HEK293 (cell line): Measurements from ENCODE around the gene TMEM181.

Source experiments
- BCL6B ChIP-seq: fragments of 450-650 bp; formaldehyde crosslinking; IDR thresholded peaks from 2 replicates; pipeline ENCODE4 v1.5.1; 2017; ENCODE audit warnings: missing biosample characterization, missing genetic modification characterization
- GFI1B ChIP-seq: fragments of 450-650 bp; formaldehyde crosslinking; IDR thresholded peaks from 2 replicates; pipeline ENCODE4 v1.5.1; 2016; ENCODE audit warnings: missing biosample characterization, missing genetic modification characterization
- GLI2 ChIP-seq: fragments of 450-650 bp; formaldehyde crosslinking; IDR thresholded peaks from 2 replicates; pipeline ENCODE4; 2017; ENCODE audit warnings: missing biosample characterization, missing genetic modification characterization, low read depth, borderline replicate concordance
- HOXA7 ChIP-seq: sonication (generic); formaldehyde crosslinking; IDR thresholded peaks from 2 replicates; pipeline ENCODE4 v1.8.1; 2022; ENCODE audit warnings: missing genetic modification reagents, borderline replicate concordance
- HOXC10 ChIP-seq: sonication (generic); formaldehyde crosslinking; IDR thresholded peaks from 2 replicates; pipeline ENCODE4 v1.8.1; 2023; ENCODE audit warnings: mild to moderate bottlenecking, missing genetic modification reagents
- PBX3 ChIP-seq: sonication (generic); formaldehyde crosslinking; IDR thresholded peaks from 2 replicates; pipeline ENCODE4 v1.8.1; 2022; ENCODE audit warnings: mild to moderate bottlenecking, moderate library complexity, missing genetic modification reagents
- PRDM1 ChIP-seq: fragments of 450-650 bp; formaldehyde crosslinking; IDR thresholded peaks from 2 replicates; pipeline ENCODE4; 2016; ENCODE audit warnings: missing biosample characterization, missing genetic modification characterization
- REPIN1 ChIP-seq: fragments of 450-650 bp; formaldehyde crosslinking; IDR thresholded peaks from 2 replicates; pipeline ENCODE4 v1.5.1; 2017; ENCODE audit warnings: missing biosample characterization, missing genetic modification characterization, low read depth
- TCF7L2 ChIP-seq: IDR thresholded peaks from 2 replicates; pipeline ENCODE4 v1.6.1; 2011; ENCODE audit warnings: low read depth, mild to moderate bottlenecking, inconsistent platforms, low read length, moderate library complexity, borderline replicate concordance
- TRIM28 ChIP-seq: IDR thresholded peaks from 2 replicates; pipeline ENCODE4 v1.6.1; 2011; ENCODE audit warnings: low read length, control low read depth, borderline replicate concordance
- ZBTB20 ChIP-seq: fragments of 450-650 bp; formaldehyde crosslinking; IDR thresholded peaks from 2 replicates; pipeline ENCODE4 v1.5.1; 2016; ENCODE audit warnings: missing biosample characterization, missing genetic modification characterization
- ZBTB48 ChIP-seq: fragments of 450-650 bp; formaldehyde crosslinking; IDR thresholded peaks from 2 replicates; pipeline ENCODE4 v1.5.1; 2016; ENCODE audit warnings: missing biosample characterization, missing genetic modification characterization
- ZFP41 ChIP-seq: fragments of 450-650 bp; formaldehyde crosslinking; IDR thresholded peaks from 2 replicates; pipeline ENCODE4 v1.5.1; 2016; ENCODE audit warnings: missing biosample characterization, missing genetic modification characterization, borderline replicate concordance
- ZNF138 ChIP-seq: fragments of 450-650 bp; formaldehyde crosslinking; IDR thresholded peaks from 2 replicates; pipeline ENCODE4 v1.5.1; 2016; ENCODE audit warnings: missing biosample characterization, missing genetic modification characterization, borderline replicate concordance
- ZNF146 ChIP-seq: fragments of 450-650 bp; formaldehyde crosslinking; IDR thresholded peaks from 2 replicates; pipeline ENCODE4 v1.5.1; 2016; ENCODE audit warnings: missing biosample characterization, missing genetic modification characterization
- ZNF211 ChIP-seq: fragments of 450-650 bp; formaldehyde crosslinking; IDR thresholded peaks from 2 replicates; pipeline ENCODE4 v1.5.1; 2016; ENCODE audit warnings: low read depth, missing biosample characterization, missing genetic modification characterization
- ZNF426 ChIP-seq: fragments of 450-650 bp; formaldehyde crosslinking; IDR thresholded peaks from 2 replicates; pipeline ENCODE4 v1.5.1; 2017; ENCODE audit warnings: missing biosample characterization, missing genetic modification characterization, mild to moderate bottlenecking, inconsistent platforms, moderate library complexity
- ZNF514 ChIP-seq: fragments of 450-650 bp; formaldehyde crosslinking; IDR thresholded peaks from 2 replicates; pipeline ENCODE4 v1.5.1; 2016; ENCODE audit warnings: missing biosample characterization, missing genetic modification characterization
- ZNF555 ChIP-seq: fragments of 450-650 bp; formaldehyde crosslinking; conservative IDR thresholded peaks from 2 replicates; pipeline ENCODE4 v1.5.1; 2017; ENCODE audit warnings: missing biosample characterization, mild to moderate bottlenecking, missing genetic modification characterization, inconsistent platforms
- ZNF558 ChIP-seq: fragments of 450-650 bp; formaldehyde crosslinking; IDR thresholded peaks from 2 replicates; pipeline ENCODE4 v1.5.1; 2016; ENCODE audit warnings: missing biosample characterization, missing genetic modification characterization
- ZNF580 ChIP-seq: fragments of 450-650 bp; formaldehyde crosslinking; IDR thresholded peaks from 2 replicates; pipeline ENCODE4 v1.5.1; 2016; ENCODE audit warnings: missing biosample characterization, missing genetic modification characterization
- ZNF76 ChIP-seq: fragments of 450-650 bp; formaldehyde crosslinking; IDR thresholded peaks from 2 replicates; pipeline ENCODE4; 2016; ENCODE audit warnings: low read depth, missing biosample characterization, missing genetic modification characterization, borderline replicate concordance
- ZNF776 ChIP-seq: fragments of 450-650 bp; formaldehyde crosslinking; IDR thresholded peaks from 2 replicates; pipeline ENCODE4 v1.5.0; 2017; ENCODE audit warnings: missing biosample characterization, missing genetic modification characterization, borderline replicate concordance
- TF ChIP-seq, protein P1 (sequence below): fragments of 450-650 bp; formaldehyde crosslinking; IDR thresholded peaks from 2 replicates; pipeline ENCODE4 v1.5.0; 2017; ENCODE audit warnings: missing biosample characterization, missing genetic modification characterization, borderline replicate concordance
- TF ChIP-seq, protein P2 (sequence below): fragments of 450-650 bp; formaldehyde crosslinking; IDR thresholded peaks from 2 replicates; pipeline ENCODE4 v1.5.1; 2016; ENCODE audit warnings: missing biosample characterization, missing genetic modification characterization
- TF ChIP-seq, protein P3 (sequence below): IDR thresholded peaks from 2 replicates; pipeline ENCODE4 v1.6.1; 2011; ENCODE audit warnings: mild to moderate bottlenecking, low read depth, low read length, borderline replicate concordance
- TF ChIP-seq, protein P4 (sequence below): fragments of 450-650 bp; formaldehyde crosslinking; IDR thresholded peaks from 2 replicates; pipeline ENCODE4 v1.5.1; 2017; ENCODE audit warnings: missing biosample characterization, missing genetic modification characterization

TMEM181 gene

GRCh38 chr6:158552055-158552795 lies 7.7 kb upstream of the TMEM181 start (continued):
- TF ChIP-seq PBX3 (CRISPR knock-in tag) (no peak), ZNF776 (no peak), ZNF211 (no peak), REPIN1 (tag by site-specific recombination) (no peak), ZNF580 (tag by site-specific recombination) (peak; percentile 82), HOXC10 (no peak), ZNF558 (no peak), ZBTB20 (tag by site-specific recombination) (no peak), TRIM28 (peak; percentile 96), ZNF138 (tag by site-specific recombination) (no peak), TCF7L2 (peak; percentile 92; the same call in 1 of the 2 replicates), ZNF514 (no peak), ZNF426 (tag by site-specific recombination) (no peak), ZNF146 (tag by site-specific recombination) (no peak), ZNF76 (tag by site-specific recombination) (no peak), ZNF555 (tag by site-specific recombination) (no peak), HOXA7 (CRISPR knock-in tag) (no peak), PRDM1 (no peak; the same call in 1 of the 2 replicates), BCL6B (tag by site-specific recombination) (0 out of 2 replicates have a peak, but pooled peaks have one; percentile 13), GLI2 (peak; percentile 44; the same call in 1 of the 2 replicates), ZFP41 (no peak), ZBTB48 (tag by site-specific recombination) (no peak), GFI1B (tag by site-specific recombination) (peak; percentile 51; the same call in 1 of the 2 replicates)
- TF ChIP-seq, protein P1, sequence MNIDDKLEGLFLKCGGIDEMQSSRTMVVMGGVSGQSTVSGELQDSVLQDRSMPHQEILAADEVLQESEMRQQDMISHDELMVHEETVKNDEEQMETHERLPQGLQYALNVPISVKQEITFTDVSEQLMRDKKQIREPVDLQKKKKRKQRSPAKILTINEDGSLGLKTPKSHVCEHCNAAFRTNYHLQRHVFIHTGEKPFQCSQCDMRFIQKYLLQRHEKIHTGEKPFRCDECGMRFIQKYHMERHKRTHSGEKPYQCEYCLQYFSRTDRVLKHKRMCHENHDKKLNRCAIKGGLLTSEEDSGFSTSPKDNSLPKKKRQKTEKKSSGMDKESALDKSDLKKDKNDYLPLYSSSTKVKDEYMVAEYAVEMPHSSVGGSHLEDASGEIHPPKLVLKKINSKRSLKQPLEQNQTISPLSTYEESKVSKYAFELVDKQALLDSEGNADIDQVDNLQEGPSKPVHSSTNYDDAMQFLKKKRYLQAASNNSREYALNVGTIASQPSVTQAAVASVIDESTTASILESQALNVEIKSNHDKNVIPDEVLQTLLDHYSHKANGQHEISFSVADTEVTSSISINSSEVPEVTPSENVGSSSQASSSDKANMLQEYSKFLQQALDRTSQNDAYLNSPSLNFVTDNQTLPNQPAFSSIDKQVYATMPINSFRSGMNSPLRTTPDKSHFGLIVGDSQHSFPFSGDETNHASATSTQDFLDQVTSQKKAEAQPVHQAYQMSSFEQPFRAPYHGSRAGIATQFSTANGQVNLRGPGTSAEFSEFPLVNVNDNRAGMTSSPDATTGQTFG (tag by site-specific recombination): no peak
- TF ChIP-seq, protein P2, sequence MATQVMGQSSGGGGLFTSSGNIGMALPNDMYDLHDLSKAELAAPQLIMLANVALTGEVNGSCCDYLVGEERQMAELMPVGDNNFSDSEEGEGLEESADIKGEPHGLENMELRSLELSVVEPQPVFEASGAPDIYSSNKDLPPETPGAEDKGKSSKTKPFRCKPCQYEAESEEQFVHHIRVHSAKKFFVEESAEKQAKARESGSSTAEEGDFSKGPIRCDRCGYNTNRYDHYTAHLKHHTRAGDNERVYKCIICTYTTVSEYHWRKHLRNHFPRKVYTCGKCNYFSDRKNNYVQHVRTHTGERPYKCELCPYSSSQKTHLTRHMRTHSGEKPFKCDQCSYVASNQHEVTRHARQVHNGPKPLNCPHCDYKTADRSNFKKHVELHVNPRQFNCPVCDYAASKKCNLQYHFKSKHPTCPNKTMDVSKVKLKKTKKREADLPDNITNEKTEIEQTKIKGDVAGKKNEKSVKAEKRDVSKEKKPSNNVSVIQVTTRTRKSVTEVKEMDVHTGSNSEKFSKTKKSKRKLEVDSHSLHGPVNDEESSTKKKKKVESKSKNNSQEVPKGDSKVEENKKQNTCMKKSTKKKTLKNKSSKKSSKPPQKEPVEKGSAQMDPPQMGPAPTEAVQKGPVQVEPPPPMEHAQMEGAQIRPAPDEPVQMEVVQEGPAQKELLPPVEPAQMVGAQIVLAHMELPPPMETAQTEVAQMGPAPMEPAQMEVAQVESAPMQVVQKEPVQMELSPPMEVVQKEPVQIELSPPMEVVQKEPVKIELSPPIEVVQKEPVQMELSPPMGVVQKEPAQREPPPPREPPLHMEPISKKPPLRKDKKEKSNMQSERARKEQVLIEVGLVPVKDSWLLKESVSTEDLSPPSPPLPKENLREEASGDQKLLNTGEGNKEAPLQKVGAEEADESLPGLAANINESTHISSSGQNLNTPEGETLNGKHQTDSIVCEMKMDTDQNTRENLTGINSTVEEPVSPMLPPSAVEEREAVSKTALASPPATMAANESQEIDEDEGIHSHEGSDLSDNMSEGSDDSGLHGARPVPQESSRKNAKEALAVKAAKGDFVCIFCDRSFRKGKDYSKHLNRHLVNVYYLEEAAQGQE (tag by site-specific recombination): no peak
- TF ChIP-seq, protein P3, sequence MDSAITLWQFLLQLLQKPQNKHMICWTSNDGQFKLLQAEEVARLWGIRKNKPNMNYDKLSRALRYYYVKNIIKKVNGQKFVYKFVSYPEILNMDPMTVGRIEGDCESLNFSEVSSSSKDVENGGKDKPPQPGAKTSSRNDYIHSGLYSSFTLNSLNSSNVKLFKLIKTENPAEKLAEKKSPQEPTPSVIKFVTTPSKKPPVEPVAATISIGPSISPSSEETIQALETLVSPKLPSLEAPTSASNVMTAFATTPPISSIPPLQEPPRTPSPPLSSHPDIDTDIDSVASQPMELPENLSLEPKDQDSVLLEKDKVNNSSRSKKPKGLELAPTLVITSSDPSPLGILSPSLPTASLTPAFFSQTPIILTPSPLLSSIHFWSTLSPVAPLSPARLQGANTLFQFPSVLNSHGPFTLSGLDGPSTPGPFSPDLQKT: no peak
- TF ChIP-seq, protein P4, sequence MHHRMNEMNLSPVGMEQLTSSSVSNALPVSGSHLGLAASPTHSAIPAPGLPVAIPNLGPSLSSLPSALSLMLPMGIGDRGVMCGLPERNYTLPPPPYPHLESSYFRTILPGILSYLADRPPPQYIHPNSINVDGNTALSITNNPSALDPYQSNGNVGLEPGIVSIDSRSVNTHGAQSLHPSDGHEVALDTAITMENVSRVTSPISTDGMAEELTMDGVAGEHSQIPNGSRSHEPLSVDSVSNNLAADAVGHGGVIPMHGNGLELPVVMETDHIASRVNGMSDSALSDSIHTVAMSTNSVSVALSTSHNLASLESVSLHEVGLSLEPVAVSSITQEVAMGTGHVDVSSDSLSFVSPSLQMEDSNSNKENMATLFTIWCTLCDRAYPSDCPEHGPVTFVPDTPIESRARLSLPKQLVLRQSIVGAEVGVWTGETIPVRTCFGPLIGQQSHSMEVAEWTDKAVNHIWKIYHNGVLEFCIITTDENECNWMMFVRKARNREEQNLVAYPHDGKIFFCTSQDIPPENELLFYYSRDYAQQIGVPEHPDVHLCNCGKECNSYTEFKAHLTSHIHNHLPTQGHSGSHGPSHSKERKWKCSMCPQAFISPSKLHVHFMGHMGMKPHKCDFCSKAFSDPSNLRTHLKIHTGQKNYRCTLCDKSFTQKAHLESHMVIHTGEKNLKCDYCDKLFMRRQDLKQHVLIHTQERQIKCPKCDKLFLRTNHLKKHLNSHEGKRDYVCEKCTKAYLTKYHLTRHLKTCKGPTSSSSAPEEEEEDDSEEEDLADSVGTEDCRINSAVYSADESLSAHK: 0 out of 2 replicates have a peak, but pooled peaks have one; percentile 20
